GM10248 (cell line): ENCODE results near the gene DHRS11.

Experiments
- CTCF ChIA-PET: fragments of 300-600 bp; sonication (Branson Sonifier 250); formaldehyde crosslinking; extraction: SDS; loops from one replicate; lab custom pipeline; 2021; ENCODE audit warnings: antibody characterized with exemption; lab: Yijun Ruan, JAX
- POLR2A ChIA-PET: fragments of 350-650 bp; sonication (Branson Sonifier 250); formaldehyde crosslinking; extraction: SDS; loops from one replicate; lab custom pipeline; 2020; ENCODE audit warnings: antibody characterized with exemption; lab: Yijun Ruan, JAX
- DNase-seq: peaks from one replicate; pipeline ENCODE4 v3.0.0; 2012; ENCODE audit errors: extremely low spot score
- TF ChIP-seq, protein P1 (sequence below): IDR thresholded peaks from 2 replicates; pipeline ENCODE4 v1.5.1; 2012; ENCODE audit warnings: mild to moderate bottlenecking, low read depth; ENCODE audit errors: extremely low read depth, missing control alignments, control extremely low read depth

DHRS11 gene

DNA sequence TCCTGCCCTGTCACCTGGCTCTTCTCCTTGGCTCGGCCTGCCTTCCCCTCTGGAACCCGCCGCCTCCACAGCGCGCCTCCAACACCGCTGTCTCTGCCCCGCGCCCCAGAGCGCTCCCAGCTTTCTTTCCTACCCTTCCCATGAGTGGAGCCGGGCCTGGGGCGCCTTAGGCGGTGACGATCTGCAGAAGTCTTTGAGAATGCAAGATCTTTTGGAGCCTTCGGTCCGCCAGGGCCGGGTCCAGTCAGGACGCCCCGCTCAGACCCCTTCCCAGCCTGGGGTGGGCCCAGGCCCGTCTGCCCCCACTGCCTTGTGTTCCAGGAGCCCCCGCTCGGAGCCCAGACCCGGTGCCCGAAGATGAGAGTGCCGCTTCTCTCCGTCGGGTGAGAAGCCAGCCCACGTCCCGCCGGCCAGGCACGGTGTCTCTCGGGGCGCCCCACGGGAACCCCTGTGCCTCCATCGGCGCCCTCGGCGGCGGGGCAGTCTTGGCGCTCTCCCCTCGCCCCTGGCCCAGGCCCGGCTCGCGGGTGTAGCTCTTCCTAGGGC is 49.7 kb downstream of the DHRS11 start:
- POLR2A ChIA-PET: no interaction called here
- DNase-seq: no peak
- TF ChIP-seq, protein P1, sequence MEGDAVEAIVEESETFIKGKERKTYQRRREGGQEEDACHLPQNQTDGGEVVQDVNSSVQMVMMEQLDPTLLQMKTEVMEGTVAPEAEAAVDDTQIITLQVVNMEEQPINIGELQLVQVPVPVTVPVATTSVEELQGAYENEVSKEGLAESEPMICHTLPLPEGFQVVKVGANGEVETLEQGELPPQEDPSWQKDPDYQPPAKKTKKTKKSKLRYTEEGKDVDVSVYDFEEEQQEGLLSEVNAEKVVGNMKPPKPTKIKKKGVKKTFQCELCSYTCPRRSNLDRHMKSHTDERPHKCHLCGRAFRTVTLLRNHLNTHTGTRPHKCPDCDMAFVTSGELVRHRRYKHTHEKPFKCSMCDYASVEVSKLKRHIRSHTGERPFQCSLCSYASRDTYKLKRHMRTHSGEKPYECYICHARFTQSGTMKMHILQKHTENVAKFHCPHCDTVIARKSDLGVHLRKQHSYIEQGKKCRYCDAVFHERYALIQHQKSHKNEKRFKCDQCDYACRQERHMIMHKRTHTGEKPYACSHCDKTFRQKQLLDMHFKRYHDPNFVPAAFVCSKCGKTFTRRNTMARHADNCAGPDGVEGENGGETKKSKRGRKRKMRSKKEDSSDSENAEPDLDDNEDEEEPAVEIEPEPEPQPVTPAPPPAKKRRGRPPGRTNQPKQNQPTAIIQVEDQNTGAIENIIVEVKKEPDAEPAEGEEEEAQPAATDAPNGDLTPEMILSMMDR: no peak
- CTCF ChIA-PET: no interaction called here

DNA sequence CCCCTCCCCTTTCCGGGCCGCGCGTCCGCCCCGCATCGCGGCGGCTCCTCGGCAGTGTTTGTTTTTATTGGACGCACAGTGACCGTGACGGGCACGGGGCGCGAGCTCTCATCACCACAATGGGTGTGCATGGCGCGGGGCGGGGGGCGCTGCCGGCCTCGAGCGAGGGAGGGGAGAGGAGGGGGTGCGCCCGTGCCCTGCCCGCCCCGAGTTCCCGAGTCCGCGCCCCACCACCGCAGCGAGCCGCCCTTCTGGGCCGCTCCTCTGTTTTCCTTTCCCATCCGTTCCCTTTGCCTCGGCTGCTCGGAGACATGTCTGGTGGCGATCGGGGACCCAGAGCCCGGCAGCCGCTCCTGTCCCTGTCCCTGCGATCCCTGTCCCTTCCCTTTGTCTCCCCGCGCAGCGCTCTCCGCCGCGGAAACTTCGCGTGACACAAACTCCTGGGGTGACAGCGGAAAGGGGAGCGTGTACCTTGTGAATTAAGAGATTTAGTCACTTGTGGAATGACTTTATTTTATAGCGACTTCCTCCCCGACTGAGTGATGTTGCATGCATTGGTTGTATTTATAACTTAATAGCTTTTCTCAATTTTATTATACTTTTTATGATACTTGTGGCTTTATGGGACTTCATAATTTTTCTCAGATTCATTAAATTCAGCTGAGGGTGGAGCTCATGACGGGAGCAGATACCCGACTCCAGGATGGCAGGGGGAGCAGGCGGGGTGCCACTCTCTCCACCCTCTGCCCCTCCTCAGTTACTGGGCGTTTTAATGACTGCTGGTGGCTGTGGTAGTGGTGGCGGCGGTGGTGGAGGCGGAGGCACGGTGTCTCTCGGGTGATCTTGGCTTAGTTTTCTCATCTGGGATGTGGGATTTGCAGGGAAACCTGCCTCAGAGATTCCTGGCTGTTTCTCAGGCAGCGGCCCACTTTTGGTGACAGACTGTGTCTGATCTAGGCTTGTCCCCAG is 50.5 kb downstream of the DHRS11 start:
- TF ChIP-seq, protein P1: no peak
- DNase-seq: no peak
- POLR2A ChIA-PET: no interaction called here
- CTCF ChIA-PET: interaction anchor here (1.5 kb wide), 1 partner anchor 12 kb away, joined by 3 read pairs; no protein-coding TSS in a partner anchor

DNA sequence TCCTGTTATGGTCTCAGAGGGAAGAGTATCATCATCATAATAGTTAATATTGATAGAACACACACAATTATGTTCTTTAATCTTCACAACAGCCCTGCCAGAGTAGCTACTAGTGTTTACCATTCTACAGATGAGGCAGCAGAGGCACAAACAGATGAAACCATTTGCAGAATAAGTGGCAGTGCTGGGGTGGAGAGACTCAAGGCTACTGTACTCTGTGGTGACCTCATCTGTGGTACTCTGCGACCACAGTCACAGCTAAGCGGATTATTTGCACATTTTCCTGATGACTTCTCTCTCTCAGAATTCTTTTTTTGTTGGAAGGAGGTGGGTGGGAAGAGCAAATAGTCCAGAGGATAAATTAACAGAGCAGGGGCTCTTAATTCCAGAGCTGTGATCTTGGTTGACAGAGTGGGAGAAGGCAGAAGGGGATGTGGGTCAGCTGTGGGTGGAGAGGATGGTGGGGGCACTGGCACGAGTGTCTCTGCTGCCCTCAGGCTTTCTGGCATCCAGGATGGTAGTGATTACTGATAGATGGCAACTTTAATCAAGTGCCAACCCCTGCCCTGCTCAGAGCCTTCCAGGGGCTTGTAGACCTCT is 51.5 kb downstream of the DHRS11 start:
- DNase-seq: no peak
- CTCF ChIA-PET: interaction anchor here (1.5 kb wide), 1 partner anchor 13 kb away, joined by 3 read pairs; no protein-coding TSS in a partner anchor
- POLR2A ChIA-PET: no interaction called here
- TF ChIP-seq, protein P1: no peak

DNA sequence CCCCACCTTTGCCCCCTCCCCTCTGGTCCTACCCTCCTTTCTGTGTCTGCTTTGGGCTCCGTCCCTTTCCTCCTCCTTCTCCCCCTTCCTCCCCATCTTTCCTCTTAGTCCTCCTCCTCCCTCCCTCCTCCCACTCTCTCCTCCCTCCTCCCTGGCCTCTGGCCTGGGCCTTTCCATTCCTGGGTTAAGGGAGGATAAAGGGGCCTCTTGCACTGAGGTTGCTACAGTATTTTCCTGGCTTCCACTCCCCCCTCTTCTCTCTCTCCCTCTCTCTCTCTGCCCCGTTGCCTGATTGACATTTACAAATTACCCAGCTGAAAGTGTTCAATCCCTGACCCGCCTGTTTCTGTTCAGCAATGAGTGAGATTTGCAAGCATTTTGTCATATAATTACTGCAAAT is 53.7 kb downstream of the DHRS11 start:
- TF ChIP-seq, protein P1: no peak
- ChIA-PET POLR2A (no interaction called here), CTCF (no interaction called here)
- DNase-seq: no peak

DNA sequence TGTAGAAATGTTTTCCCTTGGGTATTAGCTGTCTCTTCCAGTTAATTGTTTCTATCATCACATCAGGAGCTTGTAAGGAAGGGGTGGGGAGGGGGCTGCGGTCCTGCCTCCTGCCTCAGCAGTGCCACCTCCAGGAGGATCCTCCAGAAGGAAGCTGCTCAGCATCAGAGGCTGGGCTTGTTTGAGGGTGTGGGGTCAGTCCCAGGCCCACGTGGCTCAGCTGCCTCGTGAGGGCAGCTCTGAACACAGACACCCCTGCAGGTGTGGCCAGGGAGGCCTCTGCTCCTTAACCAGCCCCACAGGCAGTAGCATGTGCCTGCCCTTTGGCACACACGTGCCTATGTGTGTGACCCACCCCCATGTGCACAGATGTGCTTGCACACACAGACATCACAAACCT is 56.0 kb downstream of the DHRS11 start:
- TF ChIP-seq, protein P1: no peak
- ChIA-PET POLR2A (no interaction called here), CTCF (interaction anchor here (0.8 to 1.8 kb wide), 3 partner anchors 10 to 22 kb away, joined by 3 to 9 read pairs (median 3); no protein-coding TSS in a partner anchor)
- DNase-seq: no peak

DNA sequence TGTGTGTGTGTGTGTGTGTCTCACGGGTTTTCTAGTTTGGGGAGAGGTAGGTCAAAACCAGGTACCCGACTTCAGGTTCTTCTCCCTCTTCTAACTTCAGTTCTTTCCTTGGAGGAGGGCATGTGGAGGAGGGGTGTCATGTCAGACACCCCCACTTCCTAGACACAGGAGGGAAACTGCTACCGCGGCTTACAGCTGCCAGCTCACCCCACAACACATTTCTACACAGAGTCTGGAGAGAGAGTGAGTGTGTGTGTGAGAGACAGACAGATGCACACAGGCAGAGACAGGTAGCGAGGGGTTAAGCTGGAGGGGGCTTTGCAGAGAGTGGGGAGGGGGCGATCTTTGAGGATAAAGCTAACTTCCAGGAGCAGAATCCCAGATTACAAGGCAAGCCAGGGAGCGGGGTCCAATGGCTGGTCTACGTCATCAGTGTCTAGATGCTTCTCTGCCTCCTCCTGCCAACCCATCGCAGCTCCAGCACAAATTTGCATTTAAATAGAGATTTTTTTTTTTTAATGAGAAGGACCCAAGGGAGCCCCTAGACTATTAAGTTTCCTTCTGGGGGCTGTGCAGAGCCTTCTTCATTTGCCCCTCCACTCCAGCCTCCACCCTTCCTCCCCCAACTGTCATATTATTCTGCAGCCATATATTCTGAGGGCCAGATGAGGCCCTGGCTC is 58.6 kb downstream of the DHRS11 start:
- no peak for DNase-seq
- ChIA-PET CTCF (no interaction called here), POLR2A (no interaction called here)
- TF ChIP-seq, protein P1: no peak
